T-helper 2 cell treated with Interferon-gamma antibody and Interleukin-4, amounts not matched to agents 5 μg/mL and 100 μg/mL, for 36 hours (primary cell): ENCODE data around the gene GPR89B.
"Not testable (repeated sequence)": the region's sequence is repeated elsewhere in the genome, so short reads cannot be mapped to it uniquely, and the experiment has no call there.

Experiments used
- DNase-seq: peaks from one replicate; pipeline ENCODE4 v3.0.0; 2021; ENCODE audit warnings: low spot score
- H3K27ac Mint-ChIP-seq: one replicate; pipeline ENCODE4 v1.8.0; 2021; ENCODE audit warnings: mild to moderate bottlenecking, mixed read lengths
- H3K27me3 Mint-ChIP-seq: one replicate; pipeline ENCODE4 v1.8.0; 2021; ENCODE audit warnings: low read depth, mixed read lengths
- H3K36me3 Mint-ChIP-seq: one replicate; pipeline ENCODE4 v1.8.0; 2021; ENCODE audit warnings: low read depth, mixed read lengths
- H3K4me1 Mint-ChIP-seq: one replicate; pipeline ENCODE4 v1.8.0; 2021; ENCODE audit warnings: low read depth, mixed read lengths
- H3K4me3 Mint-ChIP-seq: one replicate; pipeline ENCODE4 v1.8.0; 2022; ENCODE audit warnings: mild to moderate bottlenecking, moderate library complexity, mixed read lengths
- H3K9me3 Mint-ChIP-seq: one replicate; pipeline ENCODE4 v1.8.0; 2021; ENCODE audit warnings: mixed read lengths

Gene GPR89B

GRCh38 chr1:148032247-148032646 is 104.0 kb downstream of the GPR89B start:
- H3K36me3 Mint-ChIP-seq, H3K27me3 Mint-ChIP-seq, DNase-seq, H3K9me3 Mint-ChIP-seq, H3K4me1 Mint-ChIP-seq, H3K27ac Mint-ChIP-seq: not testable (repeated sequence)
- peak overlapping the region; percentile 64 for H3K4me3 Mint-ChIP-seq

GRCh38 chr1:148032690-148033089 is 104.5 kb downstream of the GPR89B start:
- H3K9me3 Mint-ChIP-seq, H3K27ac Mint-ChIP-seq, H3K4me1 Mint-ChIP-seq, H3K27me3 Mint-ChIP-seq, DNase-seq, H3K4me3 Mint-ChIP-seq, H3K36me3 Mint-ChIP-seq: not testable (repeated sequence)

- H3K9me3 Mint-ChIP-seq, H3K4me3 Mint-ChIP-seq, H3K27ac Mint-ChIP-seq, H3K36me3 Mint-ChIP-seq, DNase-seq, H3K4me1 Mint-ChIP-seq, H3K27me3 Mint-ChIP-seq: not testable (repeated sequence)
Observed at GRCh38 chr1:148033147-148033546, 104.9 kb downstream of the GPR89B start.

- not testable (repeated sequence) for H3K36me3 Mint-ChIP-seq, H3K9me3 Mint-ChIP-seq, H3K4me1 Mint-ChIP-seq, DNase-seq, H3K27me3 Mint-ChIP-seq
- Mint-ChIP-seq H3K27ac (peak overlapping the region; percentile 97), H3K4me3 (peak overlapping the region; percentile 77)
Observed at GRCh38 chr1:148037850-148038461, 109.7 kb downstream of the GPR89B start.

GRCh38 chr1:148038462-148039333 is 110.5 kb downstream of the GPR89B start:
- Mint-ChIP-seq H3K4me3 (peak overlapping the region; percentile 77), H3K27ac (peak overlapping the region; percentile 97)
- not testable (repeated sequence) for H3K27me3 Mint-ChIP-seq, H3K4me1 Mint-ChIP-seq, H3K9me3 Mint-ChIP-seq, H3K36me3 Mint-ChIP-seq
- peak; percentile 80 for DNase-seq
